HG03571 (cell line): ENCODE data around the gene CLHC1.

Source experiments
- ATAC-seq: cut with Tn5 transposase; IDR thresholded peaks from one replicate; pipeline ENCODE4 v1.9.1; 2021; ENCODE audit not compliant: unreplicated experiment

CLHC1 gene

DNA sequence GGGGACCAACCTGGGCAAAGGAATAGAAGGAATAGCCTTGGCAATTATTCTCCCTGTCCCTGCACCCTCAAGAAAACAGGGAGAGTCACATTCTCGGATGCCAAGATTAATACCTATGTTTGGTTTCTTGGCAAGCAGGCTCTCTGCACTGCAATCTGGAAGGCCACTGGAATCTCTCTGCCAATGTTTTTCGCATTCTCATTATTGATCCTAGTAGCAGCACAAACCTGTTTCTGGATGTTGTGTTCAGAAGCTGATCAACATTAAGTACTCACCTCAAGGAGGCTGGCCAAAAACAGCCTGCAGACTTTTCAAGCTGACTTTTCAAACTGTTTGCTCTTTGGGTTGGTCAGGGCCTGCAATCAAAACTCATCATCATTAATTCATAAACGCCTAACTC is 62.2 kb downstream of the CLHC1 start:
- ATAC-seq = no peak

DNA sequence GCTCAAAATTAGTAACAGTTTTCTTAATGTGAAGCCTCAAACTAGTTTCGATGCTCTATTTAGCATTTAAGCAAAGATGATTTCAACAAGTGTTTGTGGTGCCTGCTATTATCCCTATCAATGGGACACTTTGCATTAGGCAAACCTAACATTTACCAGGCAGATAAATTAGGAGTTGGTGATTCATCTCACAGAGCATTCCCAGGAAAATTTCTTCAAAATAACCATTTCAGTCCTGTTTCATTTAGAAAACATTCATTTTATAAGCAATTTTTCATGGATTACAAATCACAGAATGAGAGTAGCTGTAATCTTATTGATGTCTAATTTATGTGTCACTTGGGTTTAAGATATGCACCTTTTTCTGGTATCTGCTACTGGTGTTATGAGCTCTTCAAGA is 62.7 kb downstream of the CLHC1 start:
- ATAC-seq = no peak

DNA sequence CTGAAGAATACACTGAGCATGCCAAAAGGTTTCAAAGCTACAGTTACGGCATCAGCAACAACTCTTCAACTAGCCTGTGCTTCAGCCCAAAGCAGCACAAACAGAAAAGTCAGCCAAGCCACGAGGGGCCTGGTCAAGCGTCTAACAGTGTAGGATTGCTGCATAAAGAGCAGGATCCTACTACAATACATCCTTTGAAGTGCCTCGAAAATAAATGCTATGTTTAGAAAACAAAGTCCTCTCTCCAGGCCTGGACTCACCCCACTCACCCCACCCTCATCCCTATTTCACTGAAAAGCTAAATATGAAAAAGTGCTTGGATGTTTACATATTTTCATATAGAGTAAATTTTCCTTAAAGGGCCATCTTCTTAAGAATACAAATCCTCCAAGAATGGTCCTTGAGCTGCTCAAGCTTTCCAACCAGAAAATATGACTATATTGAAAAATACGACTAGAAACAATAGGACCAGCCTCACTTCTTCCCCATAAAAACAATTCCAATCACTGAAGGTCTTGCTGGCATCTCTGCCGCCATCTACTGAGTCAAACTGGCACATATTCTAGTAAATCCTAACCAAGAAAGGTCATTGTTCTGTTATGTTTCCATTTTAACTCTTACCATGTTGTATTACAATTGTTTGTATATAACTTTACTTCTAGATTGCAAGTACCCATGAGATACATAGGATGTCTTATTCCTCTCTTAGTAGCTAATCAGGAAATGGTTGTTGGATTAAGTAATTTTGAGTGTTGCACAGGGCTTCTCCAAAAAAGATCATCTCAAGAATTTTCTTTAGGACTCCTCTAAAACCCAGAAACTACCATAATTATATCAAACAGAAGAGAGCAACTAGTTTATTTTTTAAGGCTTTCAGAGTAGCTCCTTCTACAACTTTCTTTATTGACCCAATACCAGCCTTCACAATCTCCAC is 63.6 kb downstream of the CLHC1 start:
- ATAC-seq = no peak

DNA sequence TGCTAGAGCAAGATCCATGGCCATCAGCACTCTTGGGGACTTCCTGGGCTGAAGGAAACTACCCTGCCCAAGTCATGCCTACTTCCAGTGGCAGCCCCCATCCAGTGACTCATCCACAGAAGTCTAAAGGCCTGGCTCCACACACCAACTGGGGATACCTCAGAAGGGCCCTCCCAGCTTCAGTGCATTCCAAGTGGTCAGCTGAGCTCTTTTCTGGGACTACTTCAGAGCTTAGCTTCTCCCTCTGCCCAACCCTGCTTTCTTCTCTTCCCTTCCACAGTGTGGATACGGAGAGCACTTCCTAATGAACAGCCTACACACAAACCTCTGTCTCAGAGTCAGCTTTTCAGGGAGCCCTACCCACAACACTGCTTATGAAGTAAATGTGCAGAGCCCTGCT is 66.5 kb downstream of the CLHC1 start:
- no peak for ATAC-seq

DNA sequence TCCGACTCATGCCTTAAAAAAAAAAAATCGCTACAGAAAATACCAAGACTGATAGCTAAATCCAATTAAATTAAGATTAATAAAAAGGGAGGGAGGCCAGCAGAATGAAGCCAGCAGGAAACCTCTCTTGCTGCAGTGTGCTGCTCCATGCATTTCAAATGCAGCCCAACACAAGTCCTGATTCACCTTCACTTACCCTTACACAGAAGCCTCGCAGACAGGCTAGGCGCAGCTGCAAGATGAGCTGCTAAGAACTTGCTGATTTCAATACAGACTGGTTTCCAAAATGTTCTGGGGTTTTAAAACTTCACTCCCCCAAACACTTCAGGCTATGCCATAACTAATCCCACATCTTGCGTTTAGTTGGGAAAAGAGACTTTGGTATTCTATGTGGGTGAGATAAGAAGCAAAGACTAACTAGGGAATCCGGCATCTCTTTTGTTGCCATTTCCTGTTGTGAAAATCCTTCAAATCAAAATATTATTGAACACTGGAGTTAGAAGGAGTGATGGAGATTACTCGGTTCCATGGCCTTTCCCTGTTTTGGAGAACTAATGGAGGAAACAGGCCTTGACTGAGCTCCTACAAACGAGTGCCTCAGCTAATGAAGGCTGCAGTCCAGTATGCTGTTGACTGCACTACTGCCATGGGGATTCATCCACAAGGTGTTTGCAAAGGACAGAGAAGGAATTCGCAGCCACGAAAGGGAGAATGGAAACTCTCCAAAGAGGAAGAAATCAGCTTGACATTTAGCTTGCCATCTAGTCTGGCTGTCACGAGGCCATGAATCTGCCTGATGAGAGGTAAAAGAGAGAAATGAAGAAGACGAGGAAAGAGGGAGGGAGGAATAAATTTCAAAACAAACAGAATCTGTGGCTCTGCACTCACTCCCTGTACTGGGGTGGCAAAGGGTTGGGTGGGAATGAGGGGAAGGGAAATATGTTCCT is 67.3 kb downstream of the CLHC1 start:
- ATAC-seq = no peak

DNA sequence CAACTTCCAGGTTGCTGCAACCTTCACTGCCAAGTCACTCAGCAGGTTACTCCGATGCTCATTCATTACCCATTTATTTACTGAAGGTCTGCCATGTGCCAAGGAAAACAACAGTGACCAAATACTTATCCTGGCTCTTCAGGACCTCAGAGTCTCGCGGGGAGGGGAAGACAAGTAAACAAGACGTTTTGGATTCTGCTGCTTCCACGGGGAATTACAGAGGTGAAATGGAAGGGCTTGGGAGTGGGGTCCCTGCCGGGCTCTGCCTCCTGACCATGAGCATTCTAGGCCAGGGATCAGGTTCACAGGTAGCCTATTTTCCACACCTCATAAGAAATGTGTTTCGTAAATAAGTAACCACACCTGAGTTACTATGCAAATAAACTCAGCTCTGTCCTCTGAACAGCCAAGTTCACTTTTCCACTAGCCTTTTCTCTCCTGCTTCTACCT is 68.1 kb downstream of the CLHC1 start:
- ATAC-seq = no peak

DNA sequence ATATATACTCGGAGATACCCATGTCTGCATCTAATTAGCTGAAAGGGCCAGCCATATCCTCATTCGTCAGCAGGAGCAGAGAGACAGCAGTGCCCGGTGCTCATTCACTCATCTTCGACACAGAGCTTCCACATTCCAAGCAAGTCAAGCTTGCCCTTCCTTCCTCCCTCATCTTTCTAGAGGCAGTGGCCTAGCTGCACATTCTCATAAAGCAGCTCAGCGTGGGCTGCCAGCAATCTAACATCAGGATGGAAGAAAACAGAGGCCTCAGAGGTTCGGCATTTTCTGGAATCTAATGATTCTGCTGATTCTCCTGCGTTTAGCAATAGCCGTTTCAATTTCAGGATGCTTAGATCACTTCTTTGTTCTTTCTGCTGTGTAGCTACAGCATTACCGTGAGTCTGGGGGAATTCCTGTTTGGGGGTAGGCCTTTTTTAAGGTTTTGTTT is 68.8 kb downstream of the CLHC1 start:
- ATAC-seq = no peak

DNA sequence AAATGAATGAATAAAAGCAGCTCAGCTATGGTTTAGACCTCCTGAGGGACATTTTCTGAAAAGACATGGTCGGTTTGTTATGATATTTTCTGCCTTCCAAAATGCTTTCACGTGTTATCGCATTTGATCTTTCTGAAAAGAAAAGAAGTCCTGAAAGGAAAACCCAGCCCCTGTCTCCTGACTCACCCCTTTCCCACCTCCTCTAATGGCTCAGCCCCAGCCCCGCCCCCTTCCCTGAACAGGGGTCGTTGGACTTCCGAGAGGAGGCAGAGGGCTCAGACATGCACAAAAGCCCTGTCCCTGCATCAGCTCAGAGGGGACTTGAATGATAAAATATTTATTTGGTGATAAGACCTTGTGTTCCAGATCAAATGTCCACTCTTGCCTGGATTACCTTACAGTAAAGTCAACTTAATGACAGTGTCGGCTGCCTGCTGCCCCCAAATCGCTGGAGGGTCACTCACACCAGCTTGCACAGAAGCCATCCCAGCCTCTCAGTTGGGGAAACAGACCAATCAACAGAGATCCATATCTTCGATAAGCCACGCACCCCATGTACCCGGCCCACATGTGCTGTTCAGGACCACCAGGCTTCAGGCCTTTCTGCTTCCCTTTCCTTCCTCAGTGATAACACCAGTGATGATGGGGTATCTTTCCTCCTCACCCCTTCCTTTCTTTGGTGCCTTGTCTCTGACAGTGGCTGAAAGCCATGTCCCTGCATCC is 69.6 kb downstream of the CLHC1 start:
- no peak for ATAC-seq

DNA sequence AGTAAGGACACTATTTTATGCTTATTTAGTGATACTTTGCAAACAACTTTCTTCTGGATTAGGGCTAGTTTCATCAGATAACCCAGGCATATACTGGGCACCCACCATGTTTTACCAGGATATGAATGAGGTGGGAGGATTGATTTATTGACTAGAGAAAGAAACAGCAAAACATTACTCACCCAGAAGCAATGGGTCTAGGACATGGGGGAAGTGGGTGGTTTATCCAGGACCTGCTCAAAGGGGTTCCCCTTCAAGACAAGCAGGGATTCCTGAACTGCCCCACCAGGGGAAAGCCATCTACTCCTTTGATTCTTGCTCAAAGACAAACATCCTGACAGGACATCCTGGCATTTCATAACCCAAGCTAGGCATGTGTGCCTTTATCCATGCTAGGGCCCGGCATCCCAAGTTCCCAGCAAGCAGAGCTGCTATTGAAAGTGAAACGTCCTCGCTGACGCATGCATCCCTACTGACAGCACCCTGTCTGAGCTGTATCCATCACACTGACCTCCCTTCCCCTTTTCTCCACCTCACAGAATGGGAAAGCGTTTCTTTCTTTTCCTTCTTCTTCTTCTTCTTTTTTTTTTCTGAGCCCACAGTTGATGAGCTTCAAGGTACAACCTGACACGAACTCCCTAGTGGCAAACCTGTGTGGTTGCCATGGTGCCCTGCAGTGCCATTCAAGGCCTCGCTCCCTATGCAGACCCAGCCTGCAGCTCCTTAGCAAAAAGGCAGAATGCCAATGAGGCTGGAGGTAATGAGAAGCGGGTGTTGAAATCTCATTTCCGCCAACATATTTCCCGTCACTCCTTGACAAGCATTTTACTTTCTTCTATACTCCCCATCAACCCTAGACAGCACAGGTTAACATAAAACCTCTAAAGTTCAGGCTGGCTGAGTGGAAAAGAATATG is 70.5 kb downstream of the CLHC1 start:
- ATAC-seq = no peak

DNA sequence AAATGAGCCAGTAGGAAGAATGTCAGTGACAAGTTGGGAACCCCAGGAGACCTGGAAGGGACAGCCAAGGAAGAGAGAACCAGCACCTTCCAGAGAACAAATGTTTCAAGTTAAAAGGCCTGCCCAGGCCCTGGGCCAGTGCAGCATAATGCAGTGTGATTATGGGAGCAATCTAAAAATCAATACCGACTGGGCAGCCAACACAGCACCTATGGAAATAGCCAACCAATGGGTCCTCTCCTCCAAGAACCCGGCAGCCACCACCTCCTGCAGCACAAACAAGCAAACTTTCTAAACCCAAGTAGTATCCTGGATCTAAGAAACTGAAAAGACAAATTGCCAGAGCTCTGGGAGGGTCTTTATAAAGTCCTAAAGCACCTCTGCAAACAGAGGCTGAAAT is 71.7 kb downstream of the CLHC1 start:
- no peak for ATAC-seq

DNA sequence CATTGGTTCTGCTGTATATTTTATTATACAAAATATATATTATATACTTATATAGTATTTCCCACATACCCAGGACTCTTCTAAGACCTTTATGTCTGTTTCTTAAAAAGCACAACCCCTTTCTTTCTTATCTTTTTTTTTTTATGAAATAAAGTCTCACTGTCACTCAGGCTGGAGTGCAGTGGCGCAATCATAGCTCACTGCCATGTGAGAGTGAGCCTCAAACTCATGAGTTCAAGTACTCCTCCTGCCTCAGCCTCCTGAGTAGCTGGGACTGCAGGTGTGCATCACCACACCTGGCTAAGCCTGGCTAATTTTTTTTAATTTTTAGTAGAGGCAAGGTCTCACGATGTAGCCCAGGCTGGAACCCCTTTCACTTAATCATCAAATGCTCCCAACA is 72.3 kb downstream of the CLHC1 start:
- no peak for ATAC-seq

DNA sequence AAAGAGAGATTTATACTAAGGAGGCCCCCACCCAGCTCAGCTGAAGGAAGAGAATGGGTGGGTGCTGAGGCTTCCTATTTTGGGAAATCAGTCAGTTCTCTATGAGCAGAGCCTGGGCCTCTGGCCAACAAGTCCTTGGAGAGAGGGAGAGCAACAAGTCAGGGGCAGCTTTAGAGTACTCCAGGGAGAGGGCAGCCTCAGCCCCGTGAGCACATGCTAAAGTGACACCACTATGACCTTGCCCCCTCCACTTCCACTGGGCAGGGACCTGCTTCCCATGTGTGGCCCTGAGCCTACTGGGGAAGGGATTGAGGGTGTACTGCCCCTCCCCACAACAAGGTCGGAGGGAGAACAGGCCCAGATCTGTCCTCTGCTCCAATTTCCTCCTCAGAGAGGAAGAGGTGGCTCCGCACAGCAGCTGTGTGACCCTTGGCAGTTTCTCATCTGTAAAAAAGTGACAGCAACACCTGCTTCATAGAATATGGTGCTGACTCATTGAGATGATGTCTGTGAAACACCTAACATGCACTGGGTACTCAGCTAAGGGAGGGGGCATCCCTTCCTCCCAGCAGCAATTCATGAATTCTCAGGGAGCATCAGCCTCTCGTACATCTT is 72.9 kb downstream of the CLHC1 start:
- ATAC-seq = no peak

DNA sequence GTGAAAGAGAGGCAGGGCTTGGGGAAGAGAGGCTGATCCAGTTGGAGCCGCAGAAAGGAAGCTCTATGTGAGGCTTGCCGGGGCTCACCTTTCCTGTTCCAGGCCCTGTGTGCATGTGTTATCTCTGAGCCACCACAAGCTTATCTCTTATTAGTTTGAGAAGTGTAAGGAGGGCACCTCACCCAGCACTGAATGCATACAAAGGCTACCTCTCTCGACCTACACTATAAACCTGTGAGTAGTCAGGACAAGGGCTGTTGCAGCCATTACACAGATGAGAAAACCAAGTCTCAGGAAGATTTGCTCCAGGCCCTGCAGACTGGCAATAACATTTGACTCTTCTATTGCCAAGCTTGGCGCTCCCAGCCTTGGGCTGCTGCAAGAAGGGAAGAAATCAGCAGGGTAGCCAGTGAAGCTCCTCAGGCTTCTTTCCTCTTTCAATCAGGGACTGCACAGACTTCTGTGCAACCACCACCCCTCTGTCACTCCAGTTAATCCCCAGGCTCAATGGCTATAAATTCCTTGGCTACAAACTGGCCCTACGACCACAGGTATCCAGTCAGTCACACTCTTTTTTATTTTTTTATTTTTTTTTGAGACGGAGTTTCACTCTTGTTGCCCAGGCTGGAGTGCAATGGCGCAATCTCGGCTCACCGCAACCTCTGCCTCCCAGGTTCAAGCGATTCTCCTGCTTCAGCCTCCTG is 73.8 kb downstream of the CLHC1 start:
- ATAC-seq = no peak

DNA sequence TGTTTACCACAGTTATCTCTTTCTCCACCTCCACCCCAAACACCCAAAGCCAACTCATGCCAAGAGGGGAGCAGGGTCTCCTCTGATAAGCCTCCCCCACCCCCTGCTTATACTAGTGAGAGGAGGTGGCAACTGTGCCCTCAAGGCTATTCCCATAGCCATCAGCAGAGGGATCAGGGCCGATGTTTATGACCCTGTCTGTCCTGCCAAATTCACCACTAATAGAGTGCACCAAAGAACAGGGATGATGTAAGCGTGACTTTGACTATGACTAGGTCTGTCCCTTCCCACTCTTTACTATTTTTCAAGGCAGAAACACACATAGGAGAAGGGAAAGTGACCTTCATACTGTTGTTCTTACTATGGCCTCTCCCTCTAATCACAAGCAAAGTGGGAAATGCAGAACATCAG is 74.6 kb downstream of the CLHC1 start:
- no peak for ATAC-seq

DNA sequence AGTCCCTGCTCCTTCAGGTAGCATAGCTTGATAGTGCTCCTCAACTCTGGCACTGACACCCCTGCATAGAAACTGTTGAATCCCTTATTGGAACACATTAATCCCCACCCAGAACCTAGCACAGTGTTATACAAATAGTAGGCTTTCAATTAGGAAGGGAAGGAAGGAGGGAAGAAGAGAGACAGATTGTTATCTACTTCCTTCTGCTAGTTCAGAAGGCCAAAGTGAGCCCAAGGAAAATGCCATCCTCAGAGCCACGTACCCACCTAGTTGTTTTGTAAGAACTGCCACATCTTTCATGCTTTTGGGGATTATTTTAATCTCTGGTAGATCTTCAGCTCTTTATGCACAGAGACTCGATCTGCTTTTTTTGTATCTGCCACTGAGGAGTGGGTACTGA is 75.1 kb downstream of the CLHC1 start:
- ATAC-seq = no peak

DNA sequence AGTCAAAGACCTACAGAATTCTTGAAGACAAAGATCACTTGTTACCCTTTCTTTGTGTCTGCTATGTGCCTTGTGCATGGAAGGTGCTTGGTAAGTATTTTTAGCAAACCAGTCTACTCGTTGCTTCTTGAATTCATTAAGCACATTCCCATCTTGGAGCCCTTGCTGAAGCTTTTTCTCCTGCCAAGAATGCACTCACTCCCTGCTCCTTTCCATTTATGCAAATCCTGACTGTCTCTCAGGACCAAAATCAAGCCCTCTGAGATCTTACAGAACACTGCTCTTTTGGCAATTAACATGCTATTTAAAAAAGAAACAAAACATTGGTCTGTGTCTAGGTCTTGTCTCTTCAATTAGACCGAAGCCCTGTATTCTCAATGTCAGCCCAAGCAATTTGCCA is 75.8 kb downstream of the CLHC1 start:
- no peak for ATAC-seq

DNA sequence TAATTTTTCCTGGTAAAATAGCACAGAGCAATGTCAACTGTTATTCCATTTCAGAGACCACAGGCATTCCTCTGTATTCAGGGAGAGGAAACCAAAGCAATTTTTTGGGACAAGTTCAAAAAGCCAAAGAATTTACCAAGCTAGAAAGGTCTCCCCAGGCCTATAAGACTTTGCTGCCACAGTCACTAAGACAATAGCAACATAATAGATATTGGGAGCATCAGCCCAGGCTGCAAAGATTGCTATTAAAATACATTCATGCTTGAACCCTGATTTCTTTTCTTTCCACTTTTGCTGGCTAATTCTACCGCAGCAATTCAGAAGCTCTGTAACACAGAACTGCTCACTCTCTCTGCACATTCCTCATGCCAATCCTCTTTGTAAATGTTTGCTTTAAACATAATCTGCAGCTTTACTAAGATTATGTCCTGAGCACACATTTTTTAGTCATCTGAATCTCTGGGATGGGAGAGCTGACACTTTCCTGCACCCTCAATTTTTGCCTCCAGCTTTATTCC is 76.3 kb downstream of the CLHC1 start:
- no peak for ATAC-seq

DNA sequence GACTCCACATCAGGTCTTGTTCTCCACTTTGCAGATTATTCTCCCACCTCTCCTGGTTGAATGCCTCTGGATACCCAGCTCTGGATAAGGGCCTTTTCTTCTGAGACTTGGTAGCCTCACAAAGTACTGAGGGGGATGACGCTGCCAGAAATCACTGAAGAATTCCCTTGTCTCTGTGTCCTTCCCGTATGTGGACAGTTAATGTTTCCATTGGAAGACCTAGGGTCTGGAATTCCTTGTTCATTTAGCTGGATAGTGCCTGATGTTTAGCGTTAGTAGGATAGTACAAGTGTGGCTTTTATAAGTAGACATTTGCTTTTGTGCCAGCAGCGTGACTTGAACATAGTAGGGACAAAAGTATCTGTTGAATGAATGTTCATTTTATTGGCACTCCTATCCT is 76.9 kb downstream of the CLHC1 start:
- ATAC-seq = no peak

DNA sequence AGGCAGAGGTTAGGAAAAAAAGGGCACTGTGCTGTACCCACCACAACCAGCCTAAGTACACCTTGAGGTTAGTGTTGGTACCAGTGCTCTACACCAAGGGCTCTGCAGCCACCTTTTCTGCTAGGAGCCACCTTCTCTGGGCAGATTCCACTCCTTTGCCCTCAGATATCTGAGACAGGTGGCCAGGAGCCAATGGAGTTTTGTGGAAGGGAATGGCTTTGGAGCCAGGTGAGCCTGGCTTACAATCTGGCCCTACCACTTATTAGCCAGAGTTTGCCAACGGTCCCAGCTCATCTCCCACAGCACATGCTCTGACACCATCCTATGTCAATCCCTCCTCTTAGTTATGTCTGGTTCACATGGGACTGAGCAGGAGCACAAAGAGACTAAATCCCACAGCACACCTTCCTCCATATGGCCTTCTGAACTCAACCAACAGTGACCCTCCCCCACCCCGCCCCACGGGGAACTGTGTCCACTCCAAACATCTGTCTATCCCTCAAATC is 77.5 kb downstream of the CLHC1 start:
- no peak for ATAC-seq
